Duodenal mucosa (tissue), 2 donors: ENCODE results near the gene GRID2.

Experiments
- H3K27ac ChIP-seq: one replicate; pipeline ENCODE4 v1.7.0; 2013; ENCODE audit warnings: low read depth, low read length
- H3K27me3 ChIP-seq, 2 donors: one replicate each; pipeline ENCODE4 v1.7.0; 2013; ENCODE audit warnings: low read length in 2 of 2, control low read depth in 1 of 2; ENCODE audit not compliant: insufficient read depth in 2 of 2, control insufficient read depth in 1 of 2
- H3K36me3 ChIP-seq, 2 donors: one replicate each; pipeline ENCODE4 v1.7.0; 2013; ENCODE audit warnings: low read length in 2 of 2, control low read depth in 1 of 2; ENCODE audit not compliant: insufficient read depth in 2 of 2, control insufficient read depth in 1 of 2
- H3K4me1 ChIP-seq, 2 donors: one replicate each; pipeline ENCODE4 v1.7.0; 2013; ENCODE audit warnings: low read length in 2 of 2, control low read depth in 1 of 2; ENCODE audit not compliant: insufficient read depth in 2 of 2, control insufficient read depth in 1 of 2
- H3K4me3 ChIP-seq, 2 donors: one replicate each; pipeline ENCODE4 v1.7.0; 2013; ENCODE audit warnings: low read length in 2 of 2, low read depth in 1 of 2
- H3K9ac ChIP-seq, 2 donors: one replicate each; pipeline ENCODE4 v1.7.0; 2013; ENCODE audit warnings: low read length in 2 of 2, low read depth in 1 of 2
- H3K9me3 ChIP-seq, 2 donors: one replicate each; pipeline ENCODE4 v1.7.0; 2013; ENCODE audit warnings: low read length in 2 of 2, control low read depth in 1 of 2; ENCODE audit not compliant: control insufficient read depth in 1 of 2

Gene GRID2

DNA sequence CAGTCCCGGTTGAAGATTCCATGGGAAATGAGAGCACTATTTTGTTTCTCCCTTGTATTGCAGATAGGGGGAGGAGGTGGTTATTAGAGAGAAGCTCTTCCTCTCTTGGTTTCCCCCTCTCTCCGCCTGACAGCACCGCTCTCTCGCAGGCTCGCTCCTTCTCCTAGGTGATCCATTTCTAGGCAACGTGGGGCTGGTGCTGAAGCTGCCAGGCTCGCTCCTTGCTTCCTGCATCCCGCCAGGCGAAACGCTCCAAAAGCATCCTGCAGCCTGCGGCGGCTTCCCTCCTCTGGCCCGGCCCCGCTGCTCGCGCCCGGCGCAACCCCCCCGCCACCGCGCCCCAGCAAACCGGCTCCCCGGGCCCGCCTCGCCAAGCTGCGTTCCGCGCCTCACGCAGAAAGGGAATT, at the start of gene GRID2:
GRID2 (plus strand) TSS at position 346 of the 407 bp plus-strand sequence.
- Histone ChIP-seq H3K27ac (no peak within 1 kb of the TSS), H3K4me3 (peak within 1 kb of the TSS in 1 of 2 donors; percentile 3), H3K27me3 (peaks cover 32 to 64% of the 10 kb centered on the region in 2 donors), H3K36me3 (no peaks in the 10 kb centered on the region), H3K4me1 (peaks cover 16 to 17% of the 10 kb centered on the region in 2 donors), H3K9ac (no peak within 1 kb of the TSS), H3K9me3 (no peaks in the 10 kb centered on the region)

DNA sequence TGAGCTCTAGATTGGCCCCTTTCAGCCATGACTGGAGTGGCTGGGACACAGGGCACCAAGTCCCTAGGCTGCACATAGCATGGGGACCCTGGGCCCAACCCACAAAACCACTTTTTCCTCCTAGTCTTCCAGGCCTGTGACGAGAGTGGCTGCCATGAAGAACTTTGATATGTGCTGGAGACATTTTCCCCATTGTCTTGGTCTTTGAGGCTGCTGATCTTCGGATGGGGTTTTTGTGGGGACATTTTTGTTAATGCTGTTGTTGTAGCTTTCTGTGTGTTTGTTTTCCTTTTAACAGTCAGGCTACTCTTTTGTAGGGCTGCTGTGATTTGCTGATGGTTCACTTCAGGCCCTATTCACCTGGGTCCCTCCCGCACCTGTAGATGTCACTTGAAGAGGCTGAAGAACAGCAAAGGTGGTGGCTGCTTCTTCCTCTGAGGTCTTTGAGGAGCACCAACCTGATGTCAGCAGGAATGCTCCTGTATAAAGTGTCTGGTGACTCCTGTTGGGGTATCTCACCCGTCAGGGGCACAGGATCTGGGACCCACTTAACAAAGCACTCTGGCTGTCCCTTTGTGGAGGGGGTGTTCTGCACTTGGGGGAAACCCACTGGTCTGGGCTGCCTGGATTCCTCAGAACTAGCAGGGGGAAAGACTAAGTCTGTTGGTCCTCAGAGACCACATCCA, 49.6 kb upstream of the GRID2 start:
- H3K27me3 ChIP-seq = no peaks in the 10 kb centered on the region
- H3K4me3 ChIP-seq = no peak overlapping the region
- H3K27ac ChIP-seq = no peak overlapping the region
- H3K9me3 ChIP-seq = peaks cover 4 to 5% of the 10 kb centered on the region in 2 donors
- no peak overlapping the region for H3K9ac ChIP-seq
- no peaks in the 10 kb centered on the region for H3K36me3 ChIP-seq
- no peaks in the 10 kb centered on the region for H3K4me1 ChIP-seq

DNA sequence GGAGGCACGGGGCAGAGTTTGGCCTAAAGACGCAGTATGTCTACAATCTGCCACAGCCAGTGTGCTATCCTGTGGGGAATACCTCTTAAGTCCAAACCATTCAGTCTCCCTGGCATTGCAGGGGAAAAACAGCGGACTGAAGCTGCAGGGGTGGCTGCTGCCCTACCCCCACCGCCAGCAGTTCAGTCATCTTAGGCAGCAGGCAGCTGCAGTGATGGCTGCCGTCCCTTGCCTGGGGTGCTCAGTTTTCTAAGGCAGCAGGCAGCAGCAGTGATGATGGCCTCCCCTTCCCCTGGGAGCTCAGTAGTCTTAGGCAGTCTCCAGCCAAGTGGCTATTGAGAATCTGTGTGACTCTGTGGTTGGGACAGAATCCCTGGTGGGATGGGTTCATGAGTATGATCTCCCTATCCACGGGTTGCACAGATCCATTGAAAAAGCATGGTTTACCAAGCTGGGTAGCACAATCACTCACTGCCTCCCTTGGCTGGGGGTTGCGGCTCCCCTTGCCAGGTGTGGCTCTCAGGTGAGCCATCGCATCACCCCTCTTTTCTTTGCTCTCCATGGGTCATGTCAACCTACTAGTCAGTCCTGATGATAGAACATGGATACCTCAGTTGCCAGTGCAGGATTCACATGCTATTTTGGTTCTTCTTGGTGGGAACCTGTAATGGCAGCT, 48.9 kb upstream of the GRID2 start:
- H3K4me3 ChIP-seq = no peak overlapping the region
- no peak overlapping the region for H3K9ac ChIP-seq
- peaks cover 4 to 5% of the 10 kb centered on the region in 2 donors for H3K9me3 ChIP-seq
- no peak overlapping the region for H3K27ac ChIP-seq
- H3K4me1 ChIP-seq = no peaks in the 10 kb centered on the region
- no peaks in the 10 kb centered on the region for H3K36me3 ChIP-seq
- H3K27me3 ChIP-seq = no peaks in the 10 kb centered on the region

DNA sequence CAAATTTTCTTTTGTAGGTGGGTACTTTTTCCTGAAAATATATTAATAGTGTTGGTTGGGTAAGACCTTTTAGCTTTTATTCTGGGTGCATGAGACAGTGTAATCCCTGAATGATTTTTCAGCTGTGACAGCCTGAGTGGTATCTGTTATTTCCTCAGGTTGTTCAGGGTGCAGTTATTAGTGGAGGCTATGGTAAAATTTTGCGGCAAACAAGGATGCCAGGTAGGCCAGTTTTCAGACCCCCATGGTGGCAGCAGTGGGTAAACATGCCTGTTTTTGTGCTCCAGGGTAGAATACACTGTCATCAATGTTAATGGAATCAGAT, 47.9 kb upstream of the GRID2 start:
- Histone ChIP-seq H3K27me3 (no peaks in the 10 kb centered on the region), H3K9me3 (peaks cover 4 to 5% of the 10 kb centered on the region in 2 donors), H3K27ac (no peak overlapping the region), H3K9ac (no peak overlapping the region), H3K36me3 (no peaks in the 10 kb centered on the region), H3K4me3 (no peak overlapping the region), H3K4me1 (no peaks in the 10 kb centered on the region)

- Histone ChIP-seq H3K9ac (no peak overlapping the region), H3K4me3 (no peak overlapping the region), H3K36me3 (no peaks in the 10 kb centered on the region), H3K9me3 (peaks cover 4 to 5% of the 10 kb centered on the region in 2 donors), H3K4me1 (no peaks in the 10 kb centered on the region), H3K27me3 (no peaks in the 10 kb centered on the region), H3K27ac (no peak overlapping the region)
These were observed 45.6 kb upstream of the GRID2 start for GRCh38 chr4:92257931-92258857.

GRCh38 chr4:92261256-92261655, 42.5 kb upstream of the GRID2 start:
- no peaks in the 10 kb centered on the region for H3K36me3 ChIP-seq
- H3K4me1 ChIP-seq = no peaks in the 10 kb centered on the region
- no peak overlapping the region for H3K27ac ChIP-seq
- H3K9me3 ChIP-seq = peaks cover 2 to 3% of the 10 kb centered on the region in 2 donors
- no peaks in the 10 kb centered on the region for H3K27me3 ChIP-seq
- no peak overlapping the region for H3K4me3 ChIP-seq
- no peak overlapping the region for H3K9ac ChIP-seq

GRCh38 chr4:92262371-92262770, 41.4 kb upstream of the GRID2 start:
- Histone ChIP-seq H3K36me3 (no peaks in the 10 kb centered on the region), H3K27me3 (no peaks in the 10 kb centered on the region), H3K9me3 (no peaks in the 10 kb centered on the region), H3K27ac (no peak overlapping the region), H3K4me3 (no peak overlapping the region), H3K9ac (no peak overlapping the region), H3K4me1 (no peaks in the 10 kb centered on the region)

GRCh38 chr4:92263010-92263409, 40.8 kb upstream of the GRID2 start:
- Histone ChIP-seq H3K9ac (no peak overlapping the region), H3K36me3 (no peaks in the 10 kb centered on the region), H3K9me3 (no peaks in the 10 kb centered on the region), H3K27ac (no peak overlapping the region), H3K27me3 (no peaks in the 10 kb centered on the region), H3K4me1 (no peaks in the 10 kb centered on the region), H3K4me3 (no peak overlapping the region)

- Histone ChIP-seq H3K9ac (no peak overlapping the region), H3K4me3 (no peak overlapping the region), H3K9me3 (no peaks in the 10 kb centered on the region), H3K36me3 (no peaks in the 10 kb centered on the region), H3K4me1 (no peaks in the 10 kb centered on the region), H3K27ac (no peak overlapping the region), H3K27me3 (no peaks in the 10 kb centered on the region)
These were observed 40.2 kb upstream of the GRID2 start for GRCh38 chr4:92263575-92263974.

DNA sequence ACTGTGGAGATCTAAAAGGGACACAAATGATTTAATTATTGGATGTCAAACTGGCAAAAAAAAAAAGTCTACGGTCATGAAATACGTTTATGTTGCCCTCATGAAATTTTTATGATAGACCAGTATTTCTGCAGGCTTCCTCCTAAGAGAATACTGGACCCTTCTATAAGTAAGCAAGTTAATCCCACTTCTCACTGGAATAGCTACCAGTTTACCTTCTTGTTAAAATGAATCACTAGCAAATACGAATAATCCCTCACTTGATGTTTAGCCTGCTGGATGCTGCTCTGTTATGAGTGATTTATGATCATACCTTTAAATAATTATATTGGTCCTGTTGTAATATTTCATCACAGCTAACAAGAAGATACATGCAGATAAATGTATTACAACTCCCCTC, 39.6 kb upstream of the GRID2 start:
- Histone ChIP-seq H3K9ac (no peak overlapping the region), H3K9me3 (no peaks in the 10 kb centered on the region), H3K4me1 (no peaks in the 10 kb centered on the region), H3K27ac (no peak overlapping the region), H3K27me3 (no peaks in the 10 kb centered on the region), H3K4me3 (no peak overlapping the region), H3K36me3 (no peaks in the 10 kb centered on the region)
